K562 (cell line): ENCODE data around the gene RRP7A. TPM values are rescaled to one million over a fixed set of nuclear protein-coding genes. Genes with fewer than 3 reads are reported as not detected.

Source experiments
- ATAC-seq: fragments of 200-7000 bp; cut with Tn5 transposase; 3 replicates; pipeline ENCODE4 v1.9.1; 2020; ENCODE audit warnings: moderate library complexity
- BruUV-seq: library from RNA; stranded (reverse); fragments of 400-500 nt; replicated peaks from 2 replicates; lab custom pipeline; 2021; lab: Mats Ljungman, UMichigan
- CTCF ChIA-PET: fragments of 300-600 bp; formaldehyde crosslinking; extraction: SDS; loops from one replicate; lab custom pipeline; 2021; ENCODE audit warnings: low intra/inter-chr PET ratio; lab: Yijun Ruan, JAX
- POLR2A ChIA-PET: fragments of 300-600, 350-650 bp; sonication (Branson Sonifier 250); formaldehyde crosslinking; extraction: SDS; loops from one replicate; lab custom pipeline; 2021; ENCODE audit warnings: antibody characterized with exemption, inconsistent platforms; lab: Yijun Ruan, JAX
- DNase-seq, 4 experiments: peaks; one replicate each; pipeline versions ENCODE4 v3.0.0 to v3.0.0-alpha.2; 2011 to 2018; ENCODE audit warnings: low spot score in 3 of 4, mixed read lengths in 3 of 4; ENCODE audit errors: extremely low read depth in 1 of 4
- FAIRE-seq: peaks from 2 replicates; lab custom pipeline; 2011; peaks lifted over from hg19 to GRCh38; lab: Jason Lieb, UNC
- H2AFZ ChIP-seq: 2 replicates; pipeline ENCODE4 v1.6.0; 2011; ENCODE audit warnings: low read depth, low read length, control low read depth, inconsistent platforms
- H3K27ac ChIP-seq: fragments of 200-600 bp; 3 replicates; pipeline ENCODE4 v1.8.0; 2011; ENCODE audit warnings: low read depth, mild to moderate bottlenecking, control low read depth, inconsistent platforms, low read length, moderate library complexity, mixed read lengths; ENCODE audit errors: extremely low read depth
- H3K27me3 ChIP-seq, 2 experiments: fragments of 300-600 bp in 1 of 2; 2 replicates in 1 of 2; 3 replicates in 1 of 2; pipeline versions ENCODE4 v1.6.0 to v1.8.0; 2011; ENCODE audit warnings: inconsistent platforms in 2 of 2, low read length in 2 of 2, mild to moderate bottlenecking in 1 of 2, mixed read lengths in 1 of 2, moderate library complexity in 1 of 2; ENCODE audit not compliant: control insufficient read depth in 2 of 2, insufficient read depth in 2 of 2
- H3K36me3 ChIP-seq: fragments of 300-600 bp; 3 replicates; pipeline ENCODE4 v1.8.0; 2011; ENCODE audit warnings: mild to moderate bottlenecking, low read length, inconsistent platforms; ENCODE audit not compliant: control insufficient read depth, insufficient read depth
- H3K4me1 ChIP-seq, 2 experiments: fragments of 200-600 bp in 1 of 2; replicated peaks in 1 of 2; 2 replicates in 1 of 2; 3 replicates in 1 of 2; pipeline versions ENCODE4 v1.5.1 to v1.8.0; 2011; ENCODE audit warnings: inconsistent platforms in 2 of 2, low read length in 2 of 2, mild to moderate bottlenecking in 1 of 2, mixed read lengths in 1 of 2, moderate library complexity in 1 of 2; ENCODE audit not compliant: control insufficient read depth in 2 of 2, insufficient read depth in 2 of 2
- H3K4me2 ChIP-seq: 2 replicates; pipeline ENCODE4 v1.6.1; 2011; ENCODE audit warnings: low read length, control low read depth, inconsistent platforms, mixed read lengths; ENCODE audit not compliant: insufficient read depth
- H3K4me3 ChIP-seq: fragments of 200-600 bp; sonication (generic), shearing (Covaris generic); 2 replicates; pipeline ENCODE4 v1.5.1; 2016; ENCODE audit warnings: control low read depth, inconsistent platforms
- H3K79me2 ChIP-seq: fragments of 200-600 bp; 3 replicates; pipeline ENCODE4 v1.8.0; 2011; ENCODE audit warnings: low read length, inconsistent platforms; ENCODE audit not compliant: control insufficient read depth, insufficient read depth
- H3K9ac ChIP-seq, 2 experiments: 2 replicates each; pipeline versions ENCODE4 v1.6.0 to v1.6.1; 2011; ENCODE audit warnings: low read depth in 2 of 2, low read length in 2 of 2, control low read depth in 1 of 2, inconsistent platforms in 1 of 2, mild to moderate bottlenecking in 1 of 2, mixed read lengths in 1 of 2; ENCODE audit not compliant: insufficient read depth in 1 of 2
- H3K9me1 ChIP-seq: one replicate; pipeline ENCODE4 v1.6.0; 2011; ENCODE audit warnings: inconsistent platforms, mild to moderate bottlenecking, low read length, moderate library complexity; ENCODE audit not compliant: control insufficient read depth, insufficient read depth
- H3K9me3 ChIP-seq: replicated peaks from 2 replicates; pipeline ENCODE4 v1.5.1; 2011; ENCODE audit warnings: low read depth, low read length, inconsistent platforms; ENCODE audit not compliant: control insufficient read depth, insufficient read depth
- H4K20me1 ChIP-seq: replicated peaks from 2 replicates; pipeline ENCODE4 v1.6.1; 2011; ENCODE audit warnings: low read length, inconsistent platforms, mixed read lengths; ENCODE audit not compliant: control insufficient read depth, insufficient read depth
- ATF1 ChIP-seq, 2 experiments: fragments of 450-650 bp in 1 of 2; IDR thresholded peaks; 2 replicates each; pipeline ENCODE4 v1.6.1; 2016; ENCODE audit warnings: missing compliant biosample characterization in 1 of 2, missing genetic modification characterization in 1 of 2
- CEBPG ChIP-seq, 3 experiments: fragments of 200-800 bp in 1 of 3; sonication (Bioruptor generic) in 1 of 3; sonication (generic) in 1 of 3; formaldehyde crosslinking in 1 of 3; IDR thresholded peaks in 2 of 3; conservative IDR thresholded peaks in 1 of 3; 2 replicates each; pipeline versions ENCODE4 v1.6.1 to v1.8.0; 2016 to 2022; ENCODE audit warnings: missing compliant biosample characterization in 2 of 3, missing genetic modification characterization in 2 of 3, mild to moderate bottlenecking in 1 of 3, missing genetic modification reagents in 1 of 3
- MAFK ChIP-seq: IDR thresholded peaks from 2 replicates; pipeline ENCODE4 v1.6.1; 2011; ENCODE audit warnings: low read length, improper control_type of control experiment
- MCM7 ChIP-seq, 2 experiments: fragments of 450-650 bp; IDR thresholded peaks; 2 replicates each; pipeline ENCODE4 v1.6.1; 2016 to 2018
- RAD21 ChIP-seq, 2 experiments: fragments of 250-450 bp in 1 of 2; fragments of 450-650 bp in 1 of 2; sonication (Bioruptor Pico) in 1 of 2; formaldehyde crosslinking in 1 of 2; IDR thresholded peaks in 1 of 2; conservative IDR thresholded peaks in 1 of 2; 2 replicates each; pipeline versions ENCODE4 v1.4.0 to v1.8.0; 2020 to 2022; ENCODE audit warnings: mild to moderate bottlenecking in 2 of 2, moderate library complexity in 1 of 2
- SIN3A ChIP-seq, 2 experiments: fragments of 150-350 bp in 1 of 2; IDR thresholded peaks; 2 replicates each; pipeline ENCODE4 v1.6.1; 2011 to 2016; ENCODE audit warnings: borderline replicate concordance in 2 of 2, low read depth in 2 of 2, low read length in 2 of 2, mild to moderate bottlenecking in 2 of 2, moderate library complexity in 2 of 2; ENCODE audit not compliant: control insufficient read depth in 1 of 2
- SMARCB1 ChIP-seq: IDR thresholded peaks from 2 replicates; pipeline ENCODE4 v1.6.1; 2011; ENCODE audit warnings: improper control_type of control experiment, low read depth; ENCODE audit not compliant: insufficient read length
- TAF1 ChIP-seq: IDR thresholded peaks from 2 replicates; pipeline ENCODE4 v1.6.1; 2011; ENCODE audit warnings: mild to moderate bottlenecking, low read length, moderate library complexity; ENCODE audit not compliant: insufficient read depth, control insufficient read depth, severe bottlenecking; ENCODE audit errors: extremely low read depth
- THRAP3 ChIP-seq: fragments of 450-650 bp; IDR thresholded peaks from 2 replicates; pipeline ENCODE4 v1.6.1; 2016; ENCODE audit warnings: mild to moderate bottlenecking, inconsistent platforms, borderline replicate concordance
- ZKSCAN8 ChIP-seq: fragments of 200-800 bp; sonication (Bioruptor generic); IDR thresholded peaks from 2 replicates; pipeline ENCODE4 v1.6.1; 2016; ENCODE audit warnings: missing genetic modification characterization, missing compliant biosample characterization
- ZSCAN29 ChIP-seq: fragments of 450-650 bp; IDR thresholded peaks from 2 replicates; pipeline ENCODE4 v1.6.1; 2017
- WGBS: fragments of 100-300 bp; shearing (Covaris generic); methylation state at CpG from one replicate; pipeline ENCODE4 v1.1.6; 2016; ENCODE audit warnings: low coverage, mixed read lengths; ENCODE audit not compliant: insufficient coverage; ENCODE audit errors: missing lambda C conversion rate; 5-methylcytosine and 5-hydroxymethylcytosine counted together
- in situ Hi-C: fragments of 300-500 bp; cut with MboI; formaldehyde crosslinking; loops from 4 replicates; pipeline ENCODE4 v1.15.0; 2018; ENCODE audit warnings: inconsistent platforms, mixed read lengths
- intact Hi-C: fragments of 100-400 bp; cut with micrococcal nuclease; formaldehyde crosslinking; loops from 2 replicates; pipeline ENCODE4 v1.14.2; 2022
- polyA plus RNA-seq, 8 experiments: library from polyadenylated mRNA; depleted of rRNA in 4 of 8; stranded (reverse) in 5 of 8; unstranded in 3 of 8; fragments of >200 nt; fragmentation: Nextera tagmentation in 2 of 8; fragmentation: Illumina TruSeq in 1 of 8; extraction: Ambion mirVana in 2 of 8; extraction: Trizol in 1 of 8; gene quantifications; 2 replicates each; pipeline versions ENCODE4 v1.2.1 to v1.2.3, GENCODE V29; 2011 to 2014; ENCODE audit warnings: inconsistent platforms in 1 of 8, missing spikeins in 1 of 8
- total RNA-seq, 7 experiments: library from RNA; depleted of rRNA in 6 of 7; stranded (reverse); fragments of >200 nt in 6 of 7; fragmentation: Illumina TruSeq in 2 of 7; extraction: Trizol in 2 of 7; gene quantifications; 2 replicates each; pipeline versions ENCODE4 v1.2.1 to v1.2.3, GENCODE V29; 2011 to 2021; ENCODE audit warnings: low replicate concordance in 1 of 7
- TF ChIP-seq, protein P1 (sequence below): fragments of 450-650 bp; IDR thresholded peaks from 2 replicates; pipeline ENCODE4 v1.6.1; 2016; ENCODE audit warnings: mild to moderate bottlenecking
- TF ChIP-seq, protein P2 (sequence below), 2 experiments: fragments of 450-650 bp in 1 of 2; sonication (generic) in 1 of 2; formaldehyde crosslinking in 1 of 2; IDR thresholded peaks in 1 of 2; conservative IDR thresholded peaks in 1 of 2; 2 replicates each; pipeline versions ENCODE4 v1.6.1 to v1.8.1; 2016 to 2023; ENCODE audit warnings: mild to moderate bottlenecking in 2 of 2, moderate library complexity in 2 of 2, inconsistent platforms in 1 of 2, missing genetic modification reagents in 1 of 2
- TF ChIP-seq, protein P3 (sequence below), 3 experiments: IDR thresholded peaks in 2 of 3; conservative IDR thresholded peaks in 1 of 3; 2 replicates each; pipeline ENCODE4 v1.5.1; 2011 to 2012; ENCODE audit warnings: low read length in 3 of 3, mild to moderate bottlenecking in 3 of 3, control low read depth in 2 of 3, improper control_type of control experiment in 1 of 3, inconsistent platforms in 1 of 3, low read depth in 1 of 3, mixed read lengths in 1 of 3, moderate library complexity in 1 of 3; ENCODE audit not compliant: insufficient read depth in 2 of 3

RRP7A gene
- total and polyA plus RNA-seq, 9 of the 15 experiments (the other 6 are each of a cell fraction or from before 2014, with no cell fraction given) = 3.4 to 74.1 (median 40.3) TPM

DNA sequence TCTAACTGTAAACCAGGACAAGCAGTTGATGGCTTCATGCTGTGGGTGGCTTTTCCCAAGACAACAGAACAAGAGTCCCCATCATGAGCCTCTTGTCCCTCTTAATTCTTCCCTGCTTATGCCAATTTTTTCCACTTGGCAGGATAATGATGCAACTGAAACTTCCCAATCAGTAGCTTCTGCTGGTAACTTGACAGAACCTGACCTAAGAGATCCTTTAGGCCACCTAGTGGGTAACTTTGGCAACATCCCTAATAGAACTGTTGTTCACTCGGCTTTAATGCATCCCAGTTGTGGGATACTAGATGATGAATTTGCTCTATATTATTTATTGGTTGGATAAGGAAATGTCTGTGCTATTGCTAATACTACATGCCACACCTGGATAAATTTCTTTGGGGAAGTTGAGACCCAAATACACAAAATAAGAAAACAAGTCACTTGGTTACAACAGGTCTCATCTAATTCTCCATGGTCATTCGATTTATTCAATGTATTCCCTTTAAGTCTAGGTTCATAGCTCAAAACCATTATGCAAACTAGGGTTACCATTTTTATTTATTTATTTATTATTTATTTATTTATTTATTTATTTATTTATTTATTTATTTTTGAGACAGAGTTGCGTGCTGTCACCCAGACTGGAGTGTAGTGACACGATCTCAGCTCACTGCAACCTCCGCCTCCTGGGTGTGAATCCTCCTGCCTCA, 46.0 kb downstream of the RRP7A start:
- H3K36me3 ChIP-seq = no peaks in the 10 kb centered on the region
- ChIA-PET CTCF (interaction anchor here (0.7 to 1.0 kb wide), 2 partner anchors 304 to 305 kb away, joined by 3 to 5 read pairs; no protein-coding TSS in a partner anchor), POLR2A (interaction anchor here (0.6 to 1.5 kb wide), 6 partner anchors 11 to 1261 kb away, joined by 3 to 4 read pairs (median 3); partner anchors contain the start of gene NFAM1)
- H2AFZ ChIP-seq = no peak overlapping the region
- no peaks in the 10 kb centered on the region for H4K20me1 ChIP-seq
- H3K4me1 ChIP-seq = no peaks in the 10 kb centered on the region; a peak in 1 of 5 replicates
- no peak overlapping the region for H3K27ac ChIP-seq
- 34% methylated on average over 5 of the region's 5 CpGs for WGBS
- FAIRE-seq (peak; percentile 92), DNase-seq (peak; percentile 26 to 60 (median 44)), ATAC-seq (peak; percentile 84)
- no peaks in the 10 kb centered on the region for H3K9me1 ChIP-seq
- no peak overlapping the region for H3K9ac ChIP-seq
- BruUV-seq = no TSS peak
- no peaks in the 10 kb centered on the region; a peak in 1 of 5 replicates for H3K27me3 ChIP-seq
- no peaks in the 10 kb centered on the region for H3K79me2 ChIP-seq
- in situ Hi-C loops = no loop called here
- no peak overlapping the region for H3K4me2 ChIP-seq
- intact Hi-C loops = no loop called here
- no peak overlapping the region for H3K4me3 ChIP-seq
- H3K9me3 ChIP-seq = no peaks in the 10 kb centered on the region
- TF ChIP-seq, protein P1, sequence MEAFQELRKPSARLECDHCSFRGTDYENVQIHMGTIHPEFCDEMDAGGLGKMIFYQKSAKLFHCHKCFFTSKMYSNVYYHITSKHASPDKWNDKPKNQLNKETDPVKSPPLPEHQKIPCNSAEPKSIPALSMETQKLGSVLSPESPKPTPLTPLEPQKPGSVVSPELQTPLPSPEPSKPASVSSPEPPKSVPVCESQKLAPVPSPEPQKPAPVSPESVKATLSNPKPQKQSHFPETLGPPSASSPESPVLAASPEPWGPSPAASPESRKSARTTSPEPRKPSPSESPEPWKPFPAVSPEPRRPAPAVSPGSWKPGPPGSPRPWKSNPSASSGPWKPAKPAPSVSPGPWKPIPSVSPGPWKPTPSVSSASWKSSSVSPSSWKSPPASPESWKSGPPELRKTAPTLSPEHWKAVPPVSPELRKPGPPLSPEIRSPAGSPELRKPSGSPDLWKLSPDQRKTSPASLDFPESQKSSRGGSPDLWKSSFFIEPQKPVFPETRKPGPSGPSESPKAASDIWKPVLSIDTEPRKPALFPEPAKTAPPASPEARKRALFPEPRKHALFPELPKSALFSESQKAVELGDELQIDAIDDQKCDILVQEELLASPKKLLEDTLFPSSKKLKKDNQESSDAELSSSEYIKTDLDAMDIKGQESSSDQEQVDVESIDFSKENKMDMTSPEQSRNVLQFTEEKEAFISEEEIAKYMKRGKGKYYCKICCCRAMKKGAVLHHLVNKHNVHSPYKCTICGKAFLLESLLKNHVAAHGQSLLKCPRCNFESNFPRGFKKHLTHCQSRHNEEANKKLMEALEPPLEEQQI = no peak
- TF ChIP-seq SMARCB1 (no peak), MAFK (no peak), ZKSCAN8 (no peak), MCM7 (IDR thresholded peaks at IDR 0.05) (no peak), CEBPG (CRISPR knock-in tag; IDR thresholded peaks at IDR 0.05) (peak; percentile 36; the same call in 1 of the 2 replicates), CEBPG (tag; conservative IDR thresholded peaks at IDR 0.05 in 1 of 2, IDR thresholded peaks at IDR 0.05 in 1 of 2) (peak; percentile 83 to 88), SIN3A (IDR thresholded peaks at IDR 0.05; ENCODE audit: borderline replicate concordance in 2 of 2, control insufficient read depth in 1 of 2, low read depth in 2 of 2, low read length in 2 of 2) (no peak), TAF1 (no peak), ZSCAN29 (no peak), RAD21 (CRISPR knock-in tag; conservative IDR thresholded peaks at IDR 0.05 in 1 of 2, IDR thresholded peaks at IDR 0.05 in 1 of 2) (peak; percentile 64 to 73), THRAP3 (no peak), ATF1 (CRISPR knock-in tag; IDR thresholded peaks at IDR 0.05) (no peak), ATF1 (tag; IDR thresholded peaks at IDR 0.05) (0 out of 2 replicates have a peak, but pooled peaks have one; percentile 10)
- TF ChIP-seq, protein P2, sequence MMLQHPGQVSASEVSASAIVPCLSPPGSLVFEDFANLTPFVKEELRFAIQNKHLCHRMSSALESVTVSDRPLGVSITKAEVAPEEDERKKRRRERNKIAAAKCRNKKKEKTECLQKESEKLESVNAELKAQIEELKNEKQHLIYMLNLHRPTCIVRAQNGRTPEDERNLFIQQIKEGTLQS (IDR thresholded peaks at IDR 0.05) = peak; percentile 82
- TF ChIP-seq, protein P2 (CRISPR knock-in tag; conservative IDR thresholded peaks at IDR 0.05) = no peak
- TF ChIP-seq, protein P3, sequence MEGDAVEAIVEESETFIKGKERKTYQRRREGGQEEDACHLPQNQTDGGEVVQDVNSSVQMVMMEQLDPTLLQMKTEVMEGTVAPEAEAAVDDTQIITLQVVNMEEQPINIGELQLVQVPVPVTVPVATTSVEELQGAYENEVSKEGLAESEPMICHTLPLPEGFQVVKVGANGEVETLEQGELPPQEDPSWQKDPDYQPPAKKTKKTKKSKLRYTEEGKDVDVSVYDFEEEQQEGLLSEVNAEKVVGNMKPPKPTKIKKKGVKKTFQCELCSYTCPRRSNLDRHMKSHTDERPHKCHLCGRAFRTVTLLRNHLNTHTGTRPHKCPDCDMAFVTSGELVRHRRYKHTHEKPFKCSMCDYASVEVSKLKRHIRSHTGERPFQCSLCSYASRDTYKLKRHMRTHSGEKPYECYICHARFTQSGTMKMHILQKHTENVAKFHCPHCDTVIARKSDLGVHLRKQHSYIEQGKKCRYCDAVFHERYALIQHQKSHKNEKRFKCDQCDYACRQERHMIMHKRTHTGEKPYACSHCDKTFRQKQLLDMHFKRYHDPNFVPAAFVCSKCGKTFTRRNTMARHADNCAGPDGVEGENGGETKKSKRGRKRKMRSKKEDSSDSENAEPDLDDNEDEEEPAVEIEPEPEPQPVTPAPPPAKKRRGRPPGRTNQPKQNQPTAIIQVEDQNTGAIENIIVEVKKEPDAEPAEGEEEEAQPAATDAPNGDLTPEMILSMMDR (IDR thresholded peaks at IDR 0.05 in 2 of 3, conservative IDR thresholded peaks at IDR 0.05 in 1 of 3; ENCODE audit: insufficient read depth in 2 of 3, low read depth in 1 of 3, low read length in 3 of 3) = peak; percentile 41 to 65 (median 64)
